BLaER1 treated with 17β-estradiol and CSF1 and Interleukin-3, amounts not matched to agents 10 nM and 100 nM (cell line): ENCODE results near the gene PIH1D1.

Experiments used
- H3K27ac ChIP-seq, 11 experiments: shearing (Covaris generic); formaldehyde crosslinking; 2 replicates each; pipeline ENCODE4 v1.8.1; 2022
- H3K27me3 ChIP-seq, 11 experiments: shearing (Covaris generic); formaldehyde crosslinking; 2 replicates each; pipeline ENCODE4 v1.8.1; 2022
- H3K36me3 ChIP-seq, 11 experiments: shearing (Covaris generic); formaldehyde crosslinking; 2 replicates each; pipeline ENCODE4 v1.8.1; 2022
- H3K4me1 ChIP-seq, 10 experiments: shearing (Covaris generic); formaldehyde crosslinking; 2 replicates each; pipeline ENCODE4 v1.8.1; 2022
- H3K4me2 ChIP-seq, 11 experiments: shearing (Covaris generic); formaldehyde crosslinking; 2 replicates each; pipeline ENCODE4 v1.8.1; 2022
- H3K4me3 ChIP-seq, 10 experiments: shearing (Covaris generic); formaldehyde crosslinking; 2 replicates each; pipeline ENCODE4 v1.8.1; 2022
- H3K9ac ChIP-seq, 11 experiments: shearing (Covaris generic); formaldehyde crosslinking; 2 replicates each; pipeline ENCODE4 v1.8.1; 2022
- H3K9me3 ChIP-seq, 11 experiments: shearing (Covaris generic); formaldehyde crosslinking; replicated peaks in 1 of 11; 2 replicates each; pipeline ENCODE4 v1.8.1; 2022
- H4K20me1 ChIP-seq, 11 experiments: shearing (Covaris generic); formaldehyde crosslinking; 2 replicates each; pipeline ENCODE4 v1.8.1; 2022
- Cebpa-rat ChIP-seq, 11 experiments: shearing (Covaris generic); IDR thresholded peaks; 2 replicates each; pipeline ENCODE4 v1.8.1; 2022

Gene PIH1D1

DNA sequence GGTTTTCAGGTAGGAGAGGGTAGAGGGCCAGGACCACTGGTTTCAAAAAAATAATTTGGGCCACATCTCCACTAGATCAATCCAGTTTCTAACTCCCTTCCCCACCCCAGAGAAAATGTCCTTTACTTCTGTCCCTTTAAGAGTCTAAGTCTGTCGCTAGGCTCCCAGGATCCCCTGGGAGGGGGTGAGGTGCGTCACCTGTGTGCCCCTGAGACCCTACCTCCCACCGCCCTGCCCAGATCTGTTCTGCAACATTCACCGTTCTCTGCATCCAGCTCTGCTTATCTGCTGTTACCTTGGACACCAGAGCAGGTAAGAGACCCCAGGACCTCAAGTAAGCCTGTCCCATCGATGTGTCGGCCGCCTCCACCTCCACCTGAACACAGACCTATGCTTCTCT is 26.4 kb downstream of the PIH1D1 start, which contains the start of gene GFY:
TSS of gene GFY (plus strand) at position 211 of the 400 bp plus-strand sequence. CDS start 1,043 bp downstream, outside the sequence.
- Histone ChIP-seq H3K4me3 (peak within 1 kb of the TSS in 8 of 10 experiments; percentile 3 to 56 (median 20); a peak in 9 of 20 replicates), H3K4me1 (peaks cover 42 to 74% (median 67%) of the 10 kb centered on the region in 10 experiments), H4K20me1 (peaks cover 0 to 22% (median 6%) of the 10 kb centered on the region in 11 experiments; a peak in 11 of 22 replicates), H3K9me3 (peaks cover 0 to 9% (median 4%) of the 10 kb centered on the region in 11 experiments; a peak in 11 of 22 replicates), H3K27ac (no peak within 1 kb of the TSS), H3K9ac (no peak within 1 kb of the TSS), H3K27me3 (peaks cover 99 to 100% (median 100%) of the 10 kb centered on the region in 11 experiments), H3K36me3 (no peaks in the 10 kb centered on the region), H3K4me2 (peak within 1 kb of the TSS; percentile 62 to 93 (median 71))
- no peak for TF ChIP-seq Cebpa-rat (IDR thresholded peaks at IDR 0.05)

GRCh38 chr19:49423985-49424303 is 27.7 kb downstream of the PIH1D1 start:
- Histone ChIP-seq H3K9me3 (peaks cover 0 to 9% (median 4%) of the 10 kb centered on the region in 11 experiments; a peak in 11 of 22 replicates), H3K4me1 (peaks cover 43 to 77% (median 72%) of the 10 kb centered on the region in 10 experiments), H4K20me1 (peaks cover 0 to 22% (median 6%) of the 10 kb centered on the region in 11 experiments; a peak in 11 of 22 replicates), H3K9ac (0 out of 22 replicates have a peak overlapping the region, but pooled peaks of 1 of the 11 experiments have one; percentile 34), H3K36me3 (no peaks in the 10 kb centered on the region), H3K27ac (no peak overlapping the region), H3K4me2 (peak overlapping the region; percentile 51 to 86 (median 72)), H3K4me3 (peak overlapping the region in 5 of 10 experiments; percentile 0 to 54 (median 31); a peak in 3 of 20 replicates), H3K27me3 (peaks cover 95 to 100% (median 100%) of the 10 kb centered on the region in 11 experiments)
- TF ChIP-seq Cebpa-rat (IDR thresholded peaks at IDR 0.05): no peak

DNA sequence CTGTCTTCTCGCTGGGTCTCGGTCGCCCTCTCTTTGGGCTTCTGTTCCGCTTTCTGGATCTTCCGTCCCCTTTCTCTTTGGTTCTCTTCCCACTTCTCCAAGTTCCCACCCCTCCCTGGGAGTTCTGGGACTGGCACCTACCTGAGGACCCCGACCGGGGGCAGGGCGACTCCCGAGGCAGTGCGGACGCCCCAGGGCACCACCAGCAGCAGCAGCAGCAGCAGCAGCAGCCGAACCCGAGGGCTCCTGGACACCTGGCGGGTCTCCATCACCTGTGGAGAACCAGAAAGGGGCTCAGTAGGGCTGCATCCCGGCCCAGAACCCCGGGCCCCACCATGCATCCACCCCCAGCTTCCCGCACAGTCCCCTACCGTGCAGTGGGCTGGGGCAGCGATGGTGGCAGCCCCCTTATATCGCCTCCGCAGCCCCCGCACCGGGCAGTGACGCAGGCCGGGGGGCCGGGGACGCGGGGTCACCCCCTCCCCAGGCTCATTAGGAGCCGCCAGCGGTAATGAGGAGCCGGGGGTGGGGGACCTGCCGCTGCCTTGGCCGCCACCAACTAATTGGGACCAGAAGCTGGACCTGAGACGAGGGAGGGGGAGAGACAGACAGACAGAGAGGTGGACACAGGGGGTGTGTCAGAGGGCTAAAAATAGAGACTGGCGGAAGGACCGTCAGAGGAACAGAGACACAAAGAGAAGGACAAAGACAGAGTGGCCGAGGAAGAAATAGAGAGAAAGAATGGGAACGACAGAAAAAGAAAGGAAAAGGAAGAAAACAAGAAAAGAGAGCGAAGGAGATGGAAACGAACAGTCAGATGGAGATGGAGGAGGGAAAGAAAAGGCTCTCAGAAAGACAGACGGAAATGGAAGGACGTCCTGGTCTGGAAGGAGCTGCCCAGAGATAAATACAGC is 28.3 kb downstream of the PIH1D1 start, which contains the start of gene PTH2:
TSS of gene PTH2 (minus strand) at position 371 of the 914 bp plus-strand sequence. CDS start at position 269, 102 bp downstream.
- H3K9me3 ChIP-seq: peaks cover 0 to 9% (median 4%) of the 10 kb centered on the region in 11 experiments; a peak in 11 of 22 replicates
- no peak for TF ChIP-seq Cebpa-rat (IDR thresholded peaks at IDR 0.05)
- peak within 1 kb of the TSS in 3 of 11 experiments; percentile 11 to 34 (median 29); a peak in 1 of 22 replicates for H3K9ac ChIP-seq
- peaks cover 89 to 98% (median 95%) of the 10 kb centered on the region in 11 experiments for H3K27me3 ChIP-seq
- peak within 1 kb of the TSS in 9 of 10 experiments; percentile 0 to 54 (median 31); a peak in 14 of 20 replicates for H3K4me3 ChIP-seq
- peaks cover 48 to 81% (median 76%) of the 10 kb centered on the region in 10 experiments for H3K4me1 ChIP-seq
- H3K36me3 ChIP-seq: no peaks in the 10 kb centered on the region
- H3K27ac ChIP-seq: no peak within 1 kb of the TSS
- H3K4me2 ChIP-seq: peak within 1 kb of the TSS; percentile 51 to 86 (median 72)
- peaks cover 0 to 18% (median 6%) of the 10 kb centered on the region in 11 experiments; a peak in 11 of 22 replicates for H4K20me1 ChIP-seq

DNA sequence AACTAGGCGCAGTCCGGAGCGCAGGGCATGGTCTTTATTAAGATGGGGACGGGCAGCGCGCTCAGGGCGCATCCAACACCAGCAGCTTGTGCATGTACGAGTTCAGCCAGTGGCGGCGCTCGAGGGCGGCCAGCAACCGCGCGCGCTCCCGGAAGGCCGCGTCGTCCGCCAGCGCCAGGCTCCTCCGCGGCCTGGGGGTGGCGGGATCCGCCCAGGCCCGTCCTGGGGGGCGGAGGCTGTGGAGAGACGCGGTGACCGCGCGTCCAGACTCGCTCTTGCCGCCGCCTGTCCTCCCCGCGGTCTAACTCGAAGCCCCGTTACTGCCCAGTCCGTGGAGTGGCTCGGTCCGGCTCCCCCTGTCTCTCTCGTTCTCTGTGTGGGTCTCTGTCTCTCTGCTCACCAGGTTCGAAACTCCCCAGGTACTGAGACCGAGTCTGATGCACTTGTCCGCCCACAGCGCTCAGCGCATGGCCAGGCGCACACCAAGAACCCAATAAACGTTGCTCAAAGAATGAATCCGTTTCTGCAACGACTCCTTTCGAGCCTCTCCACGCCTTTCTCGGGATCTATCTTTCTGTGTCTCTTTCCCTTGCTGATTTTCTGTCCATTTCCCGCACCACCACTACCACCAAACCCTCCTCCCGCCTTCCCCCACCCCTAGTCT is 29.1 kb downstream of the PIH1D1 start:
- peaks cover 0 to 9% (median 4%) of the 10 kb centered on the region in 11 experiments; a peak in 11 of 22 replicates for H3K9me3 ChIP-seq
- no peak for TF ChIP-seq Cebpa-rat (IDR thresholded peaks at IDR 0.05)
- peak overlapping the region; percentile 51 to 86 (median 72) for H3K4me2 ChIP-seq
- H3K4me1 ChIP-seq: peaks cover 50 to 81% (median 77%) of the 10 kb centered on the region in 10 experiments
- peaks cover 0 to 14% (median 6%) of the 10 kb centered on the region in 11 experiments; a peak in 11 of 22 replicates for H4K20me1 ChIP-seq
- no peaks in the 10 kb centered on the region for H3K36me3 ChIP-seq
- H3K27ac ChIP-seq: no peak overlapping the region
- peak overlapping the region in 2 of 11 experiments; percentile 11 to 29; a peak in 1 of 22 replicates for H3K9ac ChIP-seq
- H3K4me3 ChIP-seq: peak overlapping the region in 8 of 10 experiments; percentile 26 to 54 (median 32); a peak in 12 of 20 replicates
- H3K27me3 ChIP-seq: peaks cover 81 to 90% (median 87%) of the 10 kb centered on the region in 11 experiments

- Histone ChIP-seq H3K36me3 (no peaks in the 10 kb centered on the region), H3K27ac (no peak overlapping the region), H3K4me1 (peaks cover 57 to 82% (median 78%) of the 10 kb centered on the region in 10 experiments), H3K9me3 (peaks cover 0 to 9% (median 4%) of the 10 kb centered on the region in 11 experiments; a peak in 11 of 22 replicates), H3K4me2 (no peak overlapping the region), H4K20me1 (peaks cover 0 to 14% (median 6%) of the 10 kb centered on the region in 11 experiments; a peak in 11 of 22 replicates), H3K4me3 (no peak overlapping the region), H3K9ac (no peak overlapping the region), H3K27me3 (peaks cover 74 to 83% (median 80%) of the 10 kb centered on the region in 11 experiments)
- no peak for TF ChIP-seq Cebpa-rat (IDR thresholded peaks at IDR 0.05)
These were observed 29.8 kb downstream of the PIH1D1 start for GRCh38 chr19:49421878-49422202.

GRCh38 chr19:49421039-49421877 is 30.4 kb downstream of the PIH1D1 start:
- H3K4me2 ChIP-seq: peak overlapping the region in 9 of 11 experiments; percentile 5 to 48 (median 29); a peak in 10 of 22 replicates
- no peak overlapping the region for H3K27ac ChIP-seq
- peaks cover 68 to 77% (median 74%) of the 10 kb centered on the region in 11 experiments for H3K27me3 ChIP-seq
- no peaks in the 10 kb centered on the region for H3K36me3 ChIP-seq
- peaks cover 0 to 9% (median 4%) of the 10 kb centered on the region in 11 experiments; a peak in 11 of 22 replicates for H3K9me3 ChIP-seq
- TF ChIP-seq Cebpa-rat (IDR thresholded peaks at IDR 0.05): no peak
- H3K4me3 ChIP-seq: peak overlapping the region in 2 of 10 experiments; percentile 16 to 22; a peak in 2 of 20 replicates
- peaks cover 59 to 82% (median 78%) of the 10 kb centered on the region in 10 experiments for H3K4me1 ChIP-seq
- no peak overlapping the region for H3K9ac ChIP-seq
- H4K20me1 ChIP-seq: peaks cover 0 to 14% (median 6%) of the 10 kb centered on the region in 11 experiments; a peak in 10 of 22 replicates

- H3K4me1 ChIP-seq: peaks cover 60 to 82% (median 78%) of the 10 kb centered on the region in 10 experiments
- peaks cover 58 to 67% (median 64%) of the 10 kb centered on the region in 11 experiments for H3K27me3 ChIP-seq
These were observed 31.4 kb downstream of the PIH1D1 start for GRCh38 chr19:49420227-49420626.

More at GRCh38 chr19:49420227-49420626, 31.4 kb downstream of the PIH1D1 start:
- no peak overlapping the region for H3K27ac ChIP-seq
- no peak for TF ChIP-seq Cebpa-rat (IDR thresholded peaks at IDR 0.05)
- H3K9ac ChIP-seq: no peak overlapping the region
- no peak overlapping the region for H3K4me3 ChIP-seq
- peaks cover 0 to 14% (median 6%) of the 10 kb centered on the region in 11 experiments; a peak in 10 of 22 replicates for H4K20me1 ChIP-seq
- H3K9me3 ChIP-seq: peaks cover 0 to 9% (median 4%) of the 10 kb centered on the region in 11 experiments; a peak in 11 of 22 replicates
- H3K4me2 ChIP-seq: peak overlapping the region in 2 of 11 experiments; percentile 94 to 99; a peak in 2 of 22 replicates
- H3K36me3 ChIP-seq: no peaks in the 10 kb centered on the region
